ENCODE measurements around the gene RNU1-4.
"Not testable (repeated sequence)": the region's sequence is repeated elsewhere in the genome, so short reads cannot be mapped to it uniquely, and the experiment has no call there.

The RNU1-4 gene

DNA sequence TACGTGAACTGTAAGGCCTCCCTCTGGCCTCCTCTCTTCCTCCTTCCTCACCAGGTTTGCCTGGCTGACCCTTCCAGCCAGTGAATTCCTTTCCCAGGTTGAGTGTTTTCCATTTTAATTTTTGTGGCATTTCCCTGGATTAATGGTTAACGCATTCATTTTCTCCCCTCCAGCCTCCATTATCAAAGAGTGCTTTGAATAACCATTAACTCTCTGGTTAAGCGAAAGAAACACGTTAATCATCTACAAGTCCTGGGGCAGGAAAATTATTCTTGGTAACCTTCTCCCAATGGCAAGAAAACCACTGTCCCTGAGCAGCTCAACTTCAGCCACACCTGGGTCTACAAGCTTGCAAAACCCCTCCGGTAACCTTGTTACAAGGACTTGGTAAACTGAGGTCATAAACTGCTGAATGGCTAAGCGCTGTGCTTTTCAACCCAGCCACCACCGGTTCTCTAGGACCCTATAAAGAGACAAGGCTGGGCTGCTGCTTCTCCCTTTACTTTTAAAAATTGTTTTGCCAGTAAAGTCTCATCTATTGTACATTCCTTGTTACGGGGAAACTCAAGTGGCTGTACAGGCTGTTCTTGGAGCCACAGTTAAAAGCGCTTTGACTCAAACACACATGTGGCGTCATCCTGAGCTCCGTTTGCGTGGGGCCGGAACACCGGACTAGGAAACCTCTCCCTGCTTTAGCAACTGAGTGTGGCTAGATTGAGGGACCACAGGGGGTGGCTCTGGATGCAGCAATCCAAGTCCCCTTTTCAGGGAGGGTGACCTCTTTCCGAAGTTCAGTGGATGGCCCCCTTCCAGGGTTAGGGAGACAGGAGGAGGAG lies 24.7 kb downstream of the RNU1-4 start:
- not testable (repeated sequence) for H3K9ac ChIP-seq (ENCODE audit: low read depth, low read length); H3K36me3 ChIP-seq (ENCODE audit: insufficient read depth, low read length); H3K27ac ChIP-seq (ENCODE audit: low read depth, low read length); H3K4me1 ChIP-seq (ENCODE audit: insufficient read depth, low read length); H3K9me3 ChIP-seq (ENCODE audit: insufficient read depth, low read depth, low read length); H3K27me3 ChIP-seq (ENCODE audit: insufficient read depth, low read length); H3K4me3 ChIP-seq (ENCODE audit: low read length)
- whole genome bisulfite sequencing, result 84% methylated on average over 13 of the region's 15 CpGs

DNA sequence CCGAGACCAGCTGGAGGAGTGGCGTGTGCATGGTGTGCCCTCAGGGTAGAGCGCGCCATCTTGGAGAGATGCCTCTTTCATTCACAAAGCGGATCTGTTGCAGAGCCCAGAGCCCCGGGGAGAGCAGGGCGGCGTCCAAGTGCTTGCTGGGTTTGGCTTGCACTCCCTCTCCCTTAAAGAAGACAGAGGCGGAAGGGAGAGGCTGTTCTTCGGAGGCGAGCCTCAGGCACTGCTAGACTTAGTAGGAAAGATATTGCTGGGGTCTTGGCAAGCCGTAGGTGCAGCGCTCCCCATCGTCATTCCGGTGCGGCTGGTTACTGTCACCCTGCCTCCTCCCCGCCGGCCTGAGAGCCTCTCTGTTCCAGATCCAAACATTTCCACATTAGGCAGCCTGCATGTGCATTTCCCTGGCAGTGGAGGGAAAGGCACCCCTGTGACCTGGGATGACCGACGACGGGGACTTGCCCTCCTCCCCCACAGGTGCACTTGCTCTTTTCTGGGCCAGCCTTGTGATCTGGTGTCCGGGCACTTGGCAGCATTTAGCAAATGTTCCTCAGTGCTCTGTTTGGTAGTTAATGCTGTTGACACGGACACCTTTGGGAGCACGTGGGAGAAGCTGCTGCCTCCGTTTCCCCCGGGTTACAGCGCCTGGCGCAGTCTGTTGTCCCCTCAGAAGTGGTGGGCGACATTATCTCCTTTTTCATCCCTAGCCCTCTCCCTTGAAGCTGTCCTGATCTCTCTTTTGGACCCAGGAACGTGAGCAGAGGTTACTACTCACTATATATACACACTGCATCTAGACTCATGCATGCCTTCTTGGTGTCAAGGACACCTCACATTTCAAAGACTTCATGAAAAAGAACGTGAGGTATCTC lies 25.7 kb downstream of the RNU1-4 start:
- H3K27ac ChIP-seq (ENCODE audit: low read depth, low read length); H3K9me3 ChIP-seq (ENCODE audit: insufficient read depth, low read depth, low read length); H3K36me3 ChIP-seq (ENCODE audit: insufficient read depth, low read length); H3K9ac ChIP-seq (ENCODE audit: low read depth, low read length); H3K4me1 ChIP-seq (ENCODE audit: insufficient read depth, low read length); H3K27me3 ChIP-seq (ENCODE audit: insufficient read depth, low read length); H3K4me3 ChIP-seq (ENCODE audit: low read length): not testable (repeated sequence)
- WGBS, result 91% methylated on average over 17 of the region's 31 CpGs

- 93% methylated on average over 8 of the region's 9 CpGs for WGBS
- H3K9ac ChIP-seq (ENCODE audit: low read depth, low read length); H3K4me3 ChIP-seq (ENCODE audit: low read length); H3K9me3 ChIP-seq (ENCODE audit: insufficient read depth, low read depth, low read length); H3K36me3 ChIP-seq (ENCODE audit: insufficient read depth, low read length); H3K27ac ChIP-seq (ENCODE audit: low read depth, low read length); H3K27me3 ChIP-seq (ENCODE audit: insufficient read depth, low read length); H3K4me1 ChIP-seq (ENCODE audit: insufficient read depth, low read length): not testable (repeated sequence)
Observed at GRCh38 chr1:16766689-16767256, 26.5 kb downstream of the RNU1-4 start.

GRCh38 chr1:16770139-16770759 lies 29.9 kb downstream of the RNU1-4 start:
- not testable (repeated sequence) for H3K9me3 ChIP-seq (ENCODE audit: insufficient read depth, low read depth, low read length); H3K9ac ChIP-seq (ENCODE audit: low read depth, low read length); H3K4me1 ChIP-seq (ENCODE audit: insufficient read depth, low read length); H3K36me3 ChIP-seq (ENCODE audit: insufficient read depth, low read length); H3K27ac ChIP-seq (ENCODE audit: low read depth, low read length); H3K4me3 ChIP-seq (ENCODE audit: low read length); H3K27me3 ChIP-seq (ENCODE audit: insufficient read depth, low read length)
- 93% methylated on average over 3 of the region's 5 CpGs for WGBS

- 78% methylated on average over 3 of the region's 6 CpGs for WGBS
- not testable (repeated sequence) for H3K27me3 ChIP-seq (ENCODE audit: insufficient read depth, low read length); H3K9ac ChIP-seq (ENCODE audit: low read depth, low read length); H3K4me1 ChIP-seq (ENCODE audit: insufficient read depth, low read length); H3K9me3 ChIP-seq (ENCODE audit: insufficient read depth, low read depth, low read length); H3K4me3 ChIP-seq (ENCODE audit: low read length); H3K27ac ChIP-seq (ENCODE audit: low read depth, low read length); H3K36me3 ChIP-seq (ENCODE audit: insufficient read depth, low read length)
Observed at GRCh38 chr1:16770896-16771446, 30.7 kb downstream of the RNU1-4 start.

DNA sequence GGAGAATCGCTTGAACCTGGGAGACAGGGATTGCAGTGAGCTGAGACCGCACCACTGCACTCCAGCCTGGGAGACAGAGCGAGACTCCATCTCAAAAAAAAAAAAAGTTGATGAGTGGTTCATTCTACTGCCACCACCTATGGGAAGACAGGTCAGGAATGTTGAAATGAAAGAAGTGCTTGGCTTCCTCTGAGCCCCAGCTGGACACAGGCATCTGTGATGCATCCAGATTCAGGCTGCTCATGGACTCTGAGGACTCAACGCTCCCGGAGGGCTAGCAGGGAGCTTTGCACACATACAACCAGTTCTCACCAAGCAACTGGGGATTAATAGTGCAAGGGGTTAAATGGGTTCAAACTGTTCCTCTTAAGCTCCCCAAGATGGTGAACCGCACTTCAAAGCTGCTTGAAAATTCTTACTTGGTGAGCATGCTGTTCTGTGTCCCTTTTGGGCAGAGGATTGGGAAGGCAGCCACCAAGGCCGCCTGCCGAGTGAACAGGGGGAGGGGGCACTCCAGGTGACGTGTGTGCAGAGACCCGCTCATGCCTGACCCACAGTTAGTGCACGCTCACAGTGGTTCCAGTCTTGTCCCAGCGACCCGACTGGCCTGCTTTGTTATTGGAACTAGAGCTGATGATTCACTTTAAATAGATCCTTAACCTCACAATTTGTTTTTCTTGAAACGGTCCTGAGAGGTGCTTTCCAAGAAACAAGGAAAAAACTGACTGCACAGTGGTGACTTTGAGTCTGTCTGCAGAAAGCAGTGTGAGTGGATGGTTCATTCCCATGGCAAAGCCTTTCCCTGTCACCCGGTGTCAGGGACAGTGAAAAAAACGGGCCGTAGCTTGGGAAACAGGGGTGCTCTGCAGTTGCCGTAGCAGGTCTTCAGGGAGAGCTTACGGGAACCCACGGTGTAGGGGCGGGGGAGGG lies 32.2 kb downstream of the RNU1-4 start:
- H3K9me3 ChIP-seq (ENCODE audit: insufficient read depth, low read depth, low read length); H3K4me1 ChIP-seq (ENCODE audit: insufficient read depth, low read length); H3K9ac ChIP-seq (ENCODE audit: low read depth, low read length); H3K27ac ChIP-seq (ENCODE audit: low read depth, low read length); H3K36me3 ChIP-seq (ENCODE audit: insufficient read depth, low read length); H3K4me3 ChIP-seq (ENCODE audit: low read length); H3K27me3 ChIP-seq (ENCODE audit: insufficient read depth, low read length): not testable (repeated sequence)
- 78% methylated on average over 12 of the region's 21 CpGs for WGBS

DNA sequence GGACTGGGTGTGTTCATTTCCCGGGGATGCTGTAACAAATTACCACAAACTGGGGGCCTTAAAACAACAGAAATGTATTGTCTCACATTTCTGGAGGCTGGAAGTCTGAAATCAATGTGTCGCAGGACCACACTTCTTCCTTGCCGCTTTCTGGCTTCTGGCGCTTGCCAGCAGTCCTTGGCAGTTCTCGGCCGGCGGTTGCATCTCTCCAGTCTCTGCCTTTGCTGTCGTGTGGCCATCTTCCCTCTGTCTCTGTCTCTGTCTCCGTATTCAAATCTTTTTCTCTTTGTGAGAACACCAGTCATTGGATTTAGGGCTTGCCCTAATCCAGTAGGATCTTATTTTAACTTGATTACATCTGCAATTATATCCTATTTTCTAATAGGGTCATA lies 32.9 kb downstream of the RNU1-4 start:
- not testable (repeated sequence) for H3K4me1 ChIP-seq (ENCODE audit: insufficient read depth, low read length); H3K36me3 ChIP-seq (ENCODE audit: insufficient read depth, low read length); H3K9ac ChIP-seq (ENCODE audit: low read depth, low read length); H3K27me3 ChIP-seq (ENCODE audit: insufficient read depth, low read length); H3K9me3 ChIP-seq (ENCODE audit: insufficient read depth, low read depth, low read length); H3K27ac ChIP-seq (ENCODE audit: low read depth, low read length); H3K4me3 ChIP-seq (ENCODE audit: low read length)
- 62% methylated on average over 7 of the region's 9 CpGs for WGBS

DNA sequence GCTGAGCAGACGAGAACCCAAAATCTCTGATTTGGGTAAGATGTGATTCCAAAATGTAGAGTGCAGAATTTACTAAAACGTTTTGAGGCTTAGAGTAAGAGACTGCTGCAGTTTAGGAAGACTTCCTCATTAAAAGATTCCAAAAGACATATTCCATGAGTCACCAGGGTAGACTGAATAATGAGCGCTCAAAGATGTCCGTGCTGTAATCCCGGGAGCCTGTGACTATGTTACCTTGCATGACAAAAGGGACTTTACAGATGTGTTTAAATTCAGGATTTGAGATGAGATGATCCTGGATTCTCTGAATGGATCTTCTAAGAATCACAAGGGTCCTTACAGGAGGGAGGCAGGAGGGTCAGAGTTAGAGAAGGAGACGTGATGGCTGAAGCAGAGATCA lies 33.4 kb downstream of the RNU1-4 start:
- H3K4me1 ChIP-seq (ENCODE audit: insufficient read depth, low read length), result not testable (repeated sequence)
- 70% methylated on average over 2 of the region's 6 CpGs for WGBS

GRCh38 chr1:16774773-16775172 lies 34.5 kb downstream of the RNU1-4 start:
- H3K4me3 ChIP-seq (ENCODE audit: low read length); H3K4me1 ChIP-seq (ENCODE audit: insufficient read depth, low read length); H3K36me3 ChIP-seq (ENCODE audit: insufficient read depth, low read length); H3K9me3 ChIP-seq (ENCODE audit: insufficient read depth, low read depth, low read length); H3K27ac ChIP-seq (ENCODE audit: low read depth, low read length); H3K9ac ChIP-seq (ENCODE audit: low read depth, low read length); H3K27me3 ChIP-seq (ENCODE audit: insufficient read depth, low read length): not testable (repeated sequence)
- WGBS, result 91% methylated on average over 6 of the region's 14 CpGs

More for the DNA sequence above, 33.4 kb downstream of the RNU1-4 start:
- H3K4me3 ChIP-seq (ENCODE audit: low read length); H3K27me3 ChIP-seq (ENCODE audit: insufficient read depth, low read length); H3K9ac ChIP-seq (ENCODE audit: low read depth, low read length); H3K9me3 ChIP-seq (ENCODE audit: insufficient read depth, low read depth, low read length); H3K27ac ChIP-seq (ENCODE audit: low read depth, low read length); H3K36me3 ChIP-seq (ENCODE audit: insufficient read depth, low read length): not testable (repeated sequence)

DNA sequence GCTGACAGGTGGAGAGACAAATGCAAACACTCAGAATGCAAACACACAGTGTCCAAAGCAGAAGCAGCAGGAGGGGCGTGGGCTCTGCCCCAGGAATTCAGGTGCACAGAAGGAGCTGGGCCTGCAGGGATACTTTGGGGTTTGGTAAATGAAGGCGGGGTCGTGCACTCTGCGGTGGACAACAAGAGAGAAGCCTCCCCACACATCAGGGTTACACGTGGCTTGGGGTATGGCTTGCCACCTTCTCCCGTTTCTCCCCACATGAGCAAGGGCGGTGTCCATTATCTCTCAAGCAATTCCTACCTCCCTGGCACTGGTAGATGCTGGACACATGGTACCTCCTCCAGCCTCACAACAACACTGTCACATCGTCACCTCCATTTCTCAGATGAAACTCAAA lies 35.0 kb downstream of the RNU1-4 start:
- H3K27ac ChIP-seq (ENCODE audit: low read depth, low read length); H3K36me3 ChIP-seq (ENCODE audit: insufficient read depth, low read length); H3K4me3 ChIP-seq (ENCODE audit: low read length); H3K4me1 ChIP-seq (ENCODE audit: insufficient read depth, low read length); H3K27me3 ChIP-seq (ENCODE audit: insufficient read depth, low read length); H3K9me3 ChIP-seq (ENCODE audit: insufficient read depth, low read depth, low read length); H3K9ac ChIP-seq (ENCODE audit: low read depth, low read length): not testable (repeated sequence)
- WGBS, result 88% methylated on average over 3 of the region's 8 CpGs
